Anterior cingulate cortex (tissue), 58 donors: Measurements from ENCODE around the gene RPGRIP1L.
"Not testable (repeated sequence)": the region's sequence is repeated elsewhere in the genome, so short reads cannot be mapped to it uniquely, and the experiment has no call there.

Experiments used
- DNase-seq, 58 donors: peaks; one replicate each; lab custom pipeline; 2025; lab: John Stamatoyannopoulos, UW

RPGRIP1L gene

DNA sequence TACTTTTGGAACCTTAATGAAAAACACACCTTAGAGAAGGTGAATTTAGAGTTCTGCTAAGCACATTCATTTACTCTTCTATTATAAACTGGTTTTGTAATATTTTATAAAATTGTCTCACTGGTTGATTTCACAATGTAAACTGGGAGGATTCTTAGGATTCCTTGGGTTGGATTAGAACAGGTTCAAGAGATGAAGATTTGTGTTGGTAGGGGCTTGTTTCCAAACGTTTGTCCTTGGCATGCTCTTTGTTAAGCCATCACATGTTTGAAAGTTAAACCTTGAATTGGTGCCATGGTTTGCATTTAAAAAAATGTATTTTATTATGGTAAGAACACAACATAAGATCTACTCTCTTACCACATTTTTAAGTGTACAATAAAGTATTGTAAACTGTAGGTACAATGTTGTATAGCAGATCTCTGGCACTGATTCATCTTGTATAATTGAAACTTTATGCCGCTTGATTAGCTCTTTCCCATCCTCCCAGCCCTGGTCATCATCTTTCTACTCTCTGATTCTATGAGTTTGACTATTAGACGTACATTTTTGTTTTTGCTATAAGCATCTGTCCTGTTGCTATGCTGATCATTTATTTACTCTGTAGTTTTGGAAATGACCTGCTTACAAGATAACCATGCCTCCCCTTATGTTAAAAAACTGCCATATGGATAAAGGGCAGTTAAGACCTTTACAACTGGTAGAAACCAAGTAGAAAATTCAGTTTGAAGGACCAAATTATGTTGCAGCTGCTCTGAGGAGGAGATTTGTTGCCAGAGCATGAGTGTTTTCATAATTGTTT lies 9.9 kb upstream of the RPGRIP1L start:
- no peak for DNase-seq

DNA sequence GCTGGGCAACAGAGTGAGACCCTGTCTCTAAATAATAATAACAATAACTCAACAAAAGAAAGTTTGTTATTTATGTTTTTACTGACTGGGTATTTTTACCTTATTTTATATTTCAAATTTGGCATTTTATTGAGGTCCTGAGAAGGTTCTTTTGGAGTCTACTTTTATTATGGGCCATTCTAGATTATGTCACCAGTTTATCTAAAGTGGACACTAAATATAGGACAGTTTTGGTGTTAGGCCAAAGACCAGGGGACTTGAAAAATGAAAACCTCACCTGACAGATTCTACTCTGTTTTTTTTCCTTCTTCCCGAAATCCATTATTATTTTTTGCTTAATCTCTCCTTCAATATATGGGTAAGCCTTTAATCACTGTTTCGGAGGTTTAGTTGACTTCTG lies 8.4 kb upstream of the RPGRIP1L start:
- DNase-seq = no peak

- DNase-seq = no peak
Measured at GRCh38 chr16:53711390-53711789, 7.7 kb upstream of the RPGRIP1L start.

- no peak for DNase-seq
Measured at GRCh38 chr16:53708490-53708889, 4.8 kb upstream of the RPGRIP1L start.

DNA sequence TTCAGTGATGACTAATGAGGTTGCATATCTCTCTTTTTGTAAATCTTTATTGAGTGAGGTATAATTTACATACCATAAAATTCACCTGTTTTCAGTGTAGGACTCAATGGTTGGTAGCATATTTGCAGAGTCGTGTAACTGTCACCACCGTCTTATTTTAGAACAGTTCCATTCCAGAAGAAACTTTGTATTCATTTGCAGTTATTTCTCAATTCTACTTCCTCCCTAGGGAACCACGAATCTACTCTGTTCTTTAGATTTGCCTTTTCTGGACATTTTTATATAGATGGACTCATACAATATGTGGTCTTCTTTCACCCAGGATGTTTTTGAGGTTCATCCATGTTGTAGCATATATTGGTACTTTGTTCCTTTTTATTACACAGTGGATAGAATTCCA lies 4.0 kb upstream of the RPGRIP1L start:
- DNase-seq = no peak

- no peak for DNase-seq
Measured at GRCh38 chr16:53704445-53704813, 770 bp upstream of the RPGRIP1L start.

GRCh38 chr16:53698271-53698670 lies 5.4 kb downstream of the RPGRIP1L start:
- DNase-seq = not testable (repeated sequence)

GRCh38 chr16:53695070-53695469 lies 8.6 kb downstream of the RPGRIP1L start:
- DNase-seq = no peak

DNA sequence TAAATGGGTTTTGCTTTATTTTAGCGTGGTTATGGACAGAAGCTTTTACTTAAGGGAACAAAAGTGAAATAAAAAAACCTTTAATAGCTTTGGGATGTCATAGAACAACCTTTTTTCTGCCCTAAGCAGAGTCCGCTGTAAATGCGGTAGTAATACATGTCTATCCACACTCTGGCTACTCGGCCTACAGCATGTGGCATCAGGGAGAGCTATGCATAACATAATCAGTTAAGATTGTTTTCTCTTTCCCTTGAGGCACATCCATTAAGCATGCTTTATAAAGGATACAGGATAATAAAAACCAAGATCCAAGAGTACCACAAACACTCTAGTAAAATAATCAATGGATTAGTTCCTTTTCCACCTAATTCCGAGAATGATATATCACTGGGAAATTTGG lies 10.3 kb downstream of the RPGRIP1L start:
- no peak for DNase-seq

DNA sequence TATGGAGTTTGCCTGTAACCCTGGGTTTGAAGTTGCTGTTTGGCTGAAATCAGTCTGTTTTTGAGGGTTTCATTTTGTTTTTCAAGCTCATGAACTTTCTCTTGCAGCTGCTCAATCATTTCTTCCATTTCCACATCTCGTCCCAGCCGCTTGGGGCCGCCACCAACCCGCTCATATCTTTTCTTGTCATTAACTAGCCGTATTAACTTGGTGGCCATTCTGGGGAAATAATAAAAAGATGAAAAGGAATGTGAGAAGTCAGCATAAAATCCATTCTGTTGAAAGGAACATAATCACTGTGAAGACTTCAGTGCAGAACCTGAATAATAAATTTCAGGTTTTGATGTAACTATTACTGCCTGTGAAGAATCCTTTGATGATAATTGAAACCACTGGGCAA lies 11.5 kb downstream of the RPGRIP1L start:
- DNase-seq = no peak

DNA sequence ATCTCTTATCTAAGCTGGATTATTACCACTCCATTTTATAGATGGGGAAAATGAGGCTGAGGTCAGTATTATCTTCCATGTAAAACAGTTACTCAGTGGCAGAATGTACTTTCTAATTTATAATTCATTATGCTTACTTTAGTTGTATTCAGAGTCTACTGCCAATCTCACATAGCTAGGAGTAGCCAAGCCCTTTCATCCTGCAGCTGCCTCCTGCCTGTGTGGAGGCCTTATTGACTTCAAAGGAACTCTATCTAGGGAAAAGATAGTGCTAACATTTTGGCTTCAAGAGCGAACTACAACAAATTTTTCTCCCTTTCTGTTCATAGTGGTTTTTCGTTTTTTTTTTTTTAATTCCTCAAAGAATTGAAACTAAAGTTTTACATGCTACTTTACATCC lies 12.9 kb downstream of the RPGRIP1L start:
- DNase-seq = no peak

- no peak for DNase-seq
Measured at GRCh38 chr16:53689636-53690035, 14.0 kb downstream of the RPGRIP1L start.

DNA sequence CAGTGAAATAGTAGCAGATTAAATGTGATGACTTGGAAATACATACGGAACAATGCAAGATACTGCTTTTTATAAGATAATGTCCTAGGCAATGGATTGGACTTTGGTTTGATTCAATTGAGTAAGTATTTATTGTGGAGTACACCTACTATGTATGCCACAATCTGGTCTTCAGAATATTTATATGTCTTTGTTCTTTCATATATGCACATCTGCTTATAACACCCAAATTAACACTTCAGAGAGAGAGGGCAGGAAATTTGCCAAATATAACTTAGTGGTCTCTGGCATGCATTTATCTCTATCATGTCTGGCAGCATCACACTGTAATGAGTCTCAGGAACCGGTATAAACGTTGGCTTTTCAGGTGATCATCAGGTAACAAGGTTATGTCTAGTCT lies 16.9 kb downstream of the RPGRIP1L start:
- DNase-seq = no peak

- not testable (repeated sequence) for DNase-seq
Measured at GRCh38 chr16:53685334-53685733, 18.3 kb downstream of the RPGRIP1L start.

DNA sequence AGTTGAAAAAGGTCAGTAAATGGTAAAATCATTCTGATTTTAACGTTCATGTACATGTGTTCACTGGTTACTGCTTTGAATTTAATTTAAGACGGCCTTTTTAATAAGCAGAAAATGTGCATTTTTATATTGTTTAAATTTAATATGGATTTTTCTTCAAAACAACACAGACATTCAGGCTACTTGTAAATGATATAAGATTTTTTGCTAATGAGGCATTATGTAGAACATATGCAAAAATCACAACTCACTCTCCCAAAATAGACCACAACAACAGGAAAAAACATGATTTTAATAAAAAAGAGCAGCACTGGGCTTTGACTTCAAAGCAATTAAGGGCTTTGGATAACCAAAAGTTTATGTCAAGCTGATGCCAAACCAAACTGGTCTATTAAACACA lies 22.3 kb downstream of the RPGRIP1L start:
- DNase-seq = no peak

DNA sequence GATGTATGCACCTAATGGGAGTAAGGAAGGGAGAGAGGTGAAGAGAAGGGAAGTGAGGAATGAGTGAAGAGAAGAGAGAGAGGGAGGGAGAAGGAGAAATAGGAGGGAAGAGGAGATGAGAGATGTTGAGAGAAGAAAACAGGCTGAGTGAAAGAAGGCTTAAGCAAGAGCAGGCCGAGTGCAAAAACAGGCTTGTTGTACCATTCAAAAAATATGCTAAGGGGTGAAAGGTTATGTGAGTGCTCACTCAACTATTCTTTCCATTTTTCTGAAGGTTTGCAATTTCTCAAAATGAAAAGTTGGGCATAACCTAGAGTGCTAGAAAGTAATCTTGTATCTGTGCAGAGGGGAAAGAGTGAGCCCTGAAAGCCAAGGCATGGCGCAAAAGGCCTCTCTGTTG lies 22.9 kb downstream of the RPGRIP1L start:
- DNase-seq = no peak

DNA sequence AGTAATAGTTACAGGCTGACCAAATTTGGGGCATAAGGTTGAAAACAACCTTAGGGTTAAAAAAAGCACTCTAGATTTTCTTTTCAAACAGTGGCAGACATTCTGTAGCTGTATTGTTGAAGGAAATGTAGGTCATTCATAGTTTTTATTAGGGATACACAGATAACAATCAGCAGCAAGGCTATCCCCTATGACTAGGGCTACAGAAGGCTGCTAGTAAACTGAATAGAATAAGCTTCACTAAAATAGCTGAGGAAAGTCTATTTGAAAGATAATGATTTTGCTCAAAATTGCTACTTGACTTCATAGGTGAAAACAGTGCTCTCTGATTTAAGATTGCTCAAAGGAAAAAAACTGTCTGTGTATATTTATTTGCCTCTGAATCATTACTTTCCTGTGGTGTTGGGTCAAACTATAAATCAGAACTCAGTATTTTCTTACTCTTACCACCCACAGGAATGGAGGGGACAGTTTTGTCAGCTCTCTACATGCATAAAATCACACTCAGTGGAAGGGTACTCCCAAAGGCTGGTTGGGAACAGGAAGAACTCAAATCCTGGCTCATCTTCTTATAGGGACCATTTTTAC lies 24.8 kb downstream of the RPGRIP1L start:
- DNase-seq = no peak

DNA sequence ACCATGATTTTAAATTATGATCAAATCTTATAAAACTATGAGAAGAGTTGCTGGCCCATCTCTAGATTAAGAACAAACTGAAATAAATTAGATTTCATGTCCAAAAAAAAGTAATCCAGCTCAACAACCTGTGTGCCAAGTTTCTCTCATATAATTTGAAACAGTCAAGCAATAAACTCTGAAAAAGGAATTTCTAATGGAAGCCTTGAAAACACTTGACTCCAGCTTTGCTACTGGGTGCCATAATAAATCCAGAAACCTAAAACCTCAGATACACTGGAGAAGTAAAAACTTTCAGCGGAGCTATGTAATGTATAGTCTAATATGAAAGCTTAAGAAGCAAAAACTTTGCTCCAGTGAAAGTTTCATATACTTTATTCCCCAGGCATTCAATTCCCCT lies 25.5 kb downstream of the RPGRIP1L start:
- no peak for DNase-seq

DNA sequence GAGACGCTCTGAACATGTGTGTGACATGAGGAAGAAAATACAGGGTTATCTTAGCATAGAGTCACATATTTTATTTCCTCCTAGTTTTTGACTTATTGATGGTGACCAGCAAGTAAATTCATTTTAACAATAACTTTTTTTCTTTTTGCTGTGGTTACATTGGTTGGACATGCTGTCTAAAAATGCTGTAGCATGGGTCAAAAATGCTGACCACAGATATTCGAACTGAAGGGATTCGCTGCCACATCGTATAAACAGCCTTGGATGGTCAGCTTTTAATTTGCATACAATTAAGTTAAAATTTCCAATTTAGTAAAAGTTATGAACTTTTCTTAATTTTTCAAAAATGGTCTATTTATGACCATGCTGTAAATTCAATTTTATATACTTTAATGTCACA lies 30.5 kb downstream of the RPGRIP1L start:
- no peak for DNase-seq

- DNase-seq = no peak
Measured at GRCh38 chr16:53672461-53672860, 31.2 kb downstream of the RPGRIP1L start.

DNA sequence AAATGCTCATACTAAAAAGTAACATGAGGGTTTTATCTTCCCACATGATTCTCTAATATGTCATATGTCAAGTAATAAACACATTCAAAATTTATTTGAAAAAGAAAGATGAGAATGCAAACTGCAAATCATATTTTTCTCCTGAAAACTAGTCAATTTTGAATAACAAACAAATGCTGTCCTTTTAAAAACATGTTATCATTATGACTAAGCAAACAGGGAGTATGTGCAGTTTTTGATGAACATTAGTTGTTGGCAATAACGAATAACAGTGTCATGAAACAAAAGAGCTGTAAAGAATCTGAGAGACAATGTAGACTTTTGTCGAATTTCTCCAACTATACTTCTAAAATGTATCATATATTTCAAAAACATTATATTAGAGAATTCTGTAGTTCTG lies 34.8 kb downstream of the RPGRIP1L start:
- no peak for DNase-seq

- DNase-seq = peak in 1 of 58 donors; percentile 19
Measured at GRCh38 chr16:53666786-53667415, 36.8 kb downstream of the RPGRIP1L start.
